HG03520 (cell line): ENCODE results near the gene KCND3.

Experiments
- ATAC-seq: cut with Tn5 transposase; IDR thresholded peaks from one replicate; pipeline ENCODE4 v1.9.1; 2021; ENCODE audit warnings: mild to moderate bottlenecking, moderate library complexity; ENCODE audit not compliant: unreplicated experiment

The KCND3 gene

DNA sequence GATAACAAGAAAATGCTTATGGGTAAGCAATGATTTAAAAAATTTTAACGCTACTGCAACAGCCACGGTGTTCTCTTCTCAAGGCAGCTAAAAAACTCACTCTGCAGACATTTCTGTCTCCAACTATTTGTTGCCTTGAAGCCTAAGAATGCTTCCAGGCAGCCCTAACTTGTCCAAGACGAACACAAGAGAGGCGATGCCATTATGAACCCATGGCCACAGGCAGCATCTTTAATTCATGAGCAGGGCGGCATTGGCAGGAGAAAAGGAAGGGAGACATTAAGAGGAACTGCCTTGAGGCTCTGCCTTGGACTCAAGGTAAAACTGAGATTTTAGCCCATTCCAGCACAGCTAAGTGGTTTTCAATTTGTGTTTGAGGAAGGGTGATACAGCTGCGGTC, 67.5 kb downstream of the KCND3 start:
- no peak for ATAC-seq

GRCh38 chr1:111920221-111921024, 69.0 kb downstream of the KCND3 start:
- no peak for ATAC-seq

GRCh38 chr1:111911776-111912515, 77.5 kb downstream of the KCND3 start:
- no peak for ATAC-seq

- ATAC-seq, result no peak
Measured at GRCh38 chr1:111911061-111911460, 78.4 kb downstream of the KCND3 start.

DNA sequence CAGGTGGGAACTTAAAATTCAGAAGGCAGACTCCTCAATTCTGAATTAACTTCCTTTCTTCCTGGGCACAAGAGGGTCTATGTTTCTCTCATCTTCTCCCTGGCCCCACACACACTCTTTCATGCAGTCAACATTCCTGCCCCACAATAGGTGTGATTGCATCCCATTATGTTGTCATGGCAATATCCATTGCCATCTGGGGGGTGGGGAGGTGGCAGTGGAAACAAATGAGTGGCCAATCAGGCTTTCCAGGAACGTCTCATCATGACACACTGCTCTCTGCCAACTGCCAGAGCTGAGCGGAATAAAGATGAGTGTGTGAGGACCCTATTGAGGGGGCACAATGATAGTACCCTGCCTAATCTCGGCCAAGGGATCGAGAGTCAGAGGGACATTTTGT, 80.4 kb downstream of the KCND3 start:
- ATAC-seq, result no peak

DNA sequence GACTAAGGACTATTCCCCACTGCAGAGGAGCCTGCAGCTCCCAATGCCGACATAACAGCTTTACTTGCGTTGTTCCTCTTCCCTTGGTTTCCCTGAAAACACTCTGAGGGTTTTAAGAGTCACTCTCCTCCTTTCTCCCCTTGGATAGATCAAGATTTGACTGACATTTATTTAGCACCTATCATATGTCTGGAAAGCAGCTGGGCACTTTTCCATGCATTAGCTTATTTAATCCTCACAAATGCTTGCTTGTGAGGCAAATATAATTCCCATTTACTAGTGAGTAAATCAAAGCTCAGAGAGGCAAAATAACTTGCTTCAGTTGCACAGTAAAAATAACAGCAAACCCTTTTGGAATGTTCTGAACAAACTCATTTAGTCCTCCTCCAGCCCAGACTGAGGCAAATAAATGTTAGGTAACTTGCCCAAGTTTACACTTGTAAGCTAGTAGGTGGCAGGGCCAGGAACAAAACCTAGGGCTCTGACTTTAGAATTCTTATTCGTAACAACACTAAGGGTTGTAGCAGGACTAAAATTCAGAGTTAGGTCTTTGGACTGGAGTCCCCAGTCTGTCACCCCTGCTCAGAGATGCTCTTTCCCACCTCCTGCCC, 81.4 kb downstream of the KCND3 start:
- ATAC-seq, result no peak

GRCh38 chr1:111907321-111907720, 82.1 kb downstream of the KCND3 start:
- ATAC-seq, result no peak

DNA sequence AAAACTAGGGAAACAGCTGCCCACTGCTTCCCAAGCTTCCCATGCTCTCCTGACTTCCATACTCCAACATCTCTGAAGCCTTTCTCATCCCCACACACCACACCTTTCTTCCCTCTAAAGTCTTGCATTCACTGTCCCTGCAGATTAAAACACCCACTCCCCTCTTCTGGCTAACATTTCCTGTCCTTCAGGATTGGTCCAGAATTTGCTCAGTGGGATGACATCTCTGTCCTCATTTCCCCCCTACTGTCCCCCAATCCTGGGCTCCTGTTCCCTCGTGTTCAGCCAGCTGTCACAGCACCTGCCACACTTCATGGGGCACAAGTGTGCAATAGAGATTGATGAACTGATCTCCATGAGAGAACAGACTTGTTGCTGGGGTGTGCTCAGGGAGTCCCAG, 82.7 kb downstream of the KCND3 start:
- no peak for ATAC-seq

- no peak for ATAC-seq
Measured at GRCh38 chr1:111906111-111906510, 83.4 kb downstream of the KCND3 start.

- ATAC-seq, result no peak
Measured at GRCh38 chr1:111904478-111905218, 84.8 kb downstream of the KCND3 start.

DNA sequence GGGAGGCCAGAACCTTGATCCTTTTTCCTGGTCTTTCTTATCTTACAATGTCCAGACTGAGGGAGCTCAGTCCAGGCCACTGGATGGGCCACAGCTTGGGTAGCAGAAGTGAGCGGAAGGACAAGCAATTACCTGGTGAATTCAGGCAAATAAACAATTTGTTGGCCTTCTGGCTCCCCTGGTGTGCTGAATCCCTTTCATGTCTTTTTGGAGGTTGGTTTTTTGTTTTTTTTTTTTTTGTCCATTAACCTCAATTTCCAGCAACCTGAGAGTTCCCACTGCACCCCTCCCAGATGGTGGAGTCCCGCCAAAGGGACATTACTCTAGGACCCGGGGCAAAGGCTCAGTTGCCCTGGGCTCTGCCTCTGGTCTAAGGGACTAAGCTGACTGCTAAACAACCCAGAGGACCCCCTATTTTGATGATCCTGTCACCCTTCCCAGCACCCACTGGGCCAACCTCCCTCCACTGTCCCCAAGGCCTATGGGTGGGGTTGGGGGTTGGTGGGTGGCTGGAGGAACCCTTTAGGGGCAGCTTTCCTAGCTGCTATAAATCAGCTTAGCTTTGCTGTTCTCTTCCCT, 85.5 kb downstream of the KCND3 start:
- ATAC-seq, result no peak

DNA sequence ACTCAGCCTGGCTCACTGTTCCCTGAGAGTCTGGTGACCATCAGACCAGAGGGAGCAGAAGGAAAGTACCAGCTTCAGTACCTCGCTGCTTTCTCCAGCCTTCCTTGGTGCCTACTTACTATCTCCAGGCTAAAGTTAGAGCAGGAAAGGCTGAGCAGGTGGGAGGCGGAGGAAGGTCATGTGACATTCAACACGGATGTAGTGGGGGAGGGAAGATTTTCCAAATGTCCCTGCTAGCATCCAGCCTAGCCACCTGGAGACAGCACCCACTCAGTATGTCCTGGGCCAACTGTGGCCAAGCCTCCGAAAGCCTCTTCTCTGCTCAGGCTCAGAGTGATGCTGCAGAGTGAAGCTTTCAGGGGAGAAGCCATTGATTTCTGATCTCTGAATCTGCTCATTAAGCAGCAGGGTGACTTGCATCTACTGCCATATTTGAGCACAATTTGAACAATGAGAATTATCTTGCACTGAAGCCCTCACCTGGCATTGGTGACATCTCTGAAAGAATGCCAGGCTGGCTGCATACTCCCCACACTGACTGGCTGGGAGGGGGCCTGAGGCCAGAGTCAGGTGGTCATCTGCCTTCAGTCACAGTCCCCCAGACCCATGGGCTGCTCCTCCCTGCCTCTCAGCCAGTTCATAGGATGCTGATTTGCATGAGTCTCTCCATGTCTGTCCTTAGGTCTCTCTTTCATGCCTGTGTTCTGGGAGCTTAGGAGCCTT, 86.2 kb downstream of the KCND3 start:
- ATAC-seq, result no peak

- no peak for ATAC-seq
Measured at GRCh38 chr1:111895469-111895868, 94.0 kb downstream of the KCND3 start.

DNA sequence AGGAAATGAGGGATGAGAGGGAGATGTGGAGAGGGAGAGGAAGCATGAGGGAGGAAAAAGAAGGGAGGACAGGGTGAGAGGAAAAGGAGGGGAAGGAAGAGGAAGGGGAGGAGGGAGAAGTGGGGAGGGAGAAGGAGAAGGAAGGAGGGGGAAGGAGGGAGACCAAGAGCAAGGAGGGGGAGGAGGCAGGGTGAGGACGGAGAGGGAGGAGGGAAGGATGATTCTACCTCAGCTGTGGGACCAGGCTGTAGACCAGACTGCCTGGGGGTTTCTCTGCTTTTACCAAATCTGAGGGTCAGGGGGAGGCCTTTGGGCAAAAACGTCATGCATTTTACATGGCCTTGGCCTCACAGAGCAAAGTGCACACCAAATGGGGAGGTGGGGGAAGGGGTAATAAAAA, 94.5 kb downstream of the KCND3 start:
- ATAC-seq, result no peak

DNA sequence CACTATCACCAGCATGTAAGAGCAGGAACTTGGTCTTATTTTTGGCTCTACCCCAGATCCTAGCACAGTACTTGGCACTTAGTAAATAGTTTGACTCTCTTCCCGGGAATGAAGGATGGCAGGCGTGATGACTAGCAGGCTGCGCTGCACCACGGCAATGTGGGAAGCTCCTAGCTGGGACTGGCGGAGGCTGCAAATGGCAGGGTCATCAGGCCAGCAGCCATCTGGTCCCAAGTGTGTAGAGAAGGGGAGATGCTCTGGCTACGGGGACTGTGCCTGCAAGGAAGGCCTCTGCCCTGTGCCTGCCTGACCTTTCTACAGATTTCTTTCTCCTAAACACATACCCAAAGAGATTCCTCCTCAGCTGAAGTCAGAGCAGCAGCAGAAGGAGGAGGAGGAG, 95.0 kb downstream of the KCND3 start:
- ATAC-seq, result no peak

GRCh38 chr1:111891566-111891965, 97.9 kb downstream of the KCND3 start:
- ATAC-seq, result no peak

DNA sequence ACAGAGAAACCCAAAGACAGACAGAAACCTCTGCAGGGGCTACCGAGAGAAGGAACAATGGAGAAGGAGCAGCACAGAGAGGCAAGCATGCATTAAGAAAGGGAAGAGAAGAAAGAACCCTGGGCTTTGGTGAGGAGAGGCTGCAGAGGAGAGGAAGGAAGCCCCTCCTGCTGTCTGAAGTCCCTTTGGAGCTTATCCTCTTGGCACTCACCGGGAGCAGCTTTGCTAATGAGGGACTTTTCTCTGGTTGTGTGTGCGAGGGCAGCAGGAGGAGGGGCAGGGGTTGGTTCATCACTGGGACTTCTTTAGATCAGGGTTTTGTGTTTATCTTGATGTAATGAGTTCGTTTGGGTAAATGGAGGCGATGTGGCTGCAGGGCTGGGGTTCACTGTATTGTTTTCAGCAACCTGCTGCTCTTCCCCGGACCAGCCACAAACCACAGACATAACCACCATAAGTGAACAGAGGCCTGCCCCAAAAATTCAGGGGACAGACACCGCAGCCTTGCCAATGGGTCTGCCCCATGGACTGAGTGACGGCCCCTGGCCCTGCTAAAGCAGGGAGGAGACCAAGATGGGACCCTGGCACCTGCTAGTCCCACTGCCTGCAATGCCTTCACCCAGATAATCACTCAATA, 100.6 kb downstream of the KCND3 start:
- ATAC-seq, result no peak

DNA sequence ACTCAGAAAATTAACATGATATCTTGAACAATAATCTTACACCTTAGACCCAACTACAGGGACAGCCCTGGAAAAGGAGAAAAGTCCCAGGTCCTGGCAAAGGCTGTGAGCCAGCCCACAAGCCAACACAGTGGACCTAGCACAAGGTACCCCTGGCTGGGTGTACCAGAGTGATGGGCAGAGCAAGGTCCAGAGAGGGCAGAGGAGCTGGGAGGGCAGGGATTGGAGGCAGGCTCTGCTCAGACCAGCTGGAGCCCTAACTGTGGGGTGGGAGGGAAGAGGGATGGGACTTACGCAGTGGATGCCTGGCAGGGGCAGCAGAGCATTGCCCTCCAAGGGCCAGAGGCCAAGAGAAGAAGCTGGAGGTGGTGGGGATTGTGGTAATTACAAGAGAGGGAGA, 101.6 kb downstream of the KCND3 start:
- ATAC-seq, result no peak

DNA sequence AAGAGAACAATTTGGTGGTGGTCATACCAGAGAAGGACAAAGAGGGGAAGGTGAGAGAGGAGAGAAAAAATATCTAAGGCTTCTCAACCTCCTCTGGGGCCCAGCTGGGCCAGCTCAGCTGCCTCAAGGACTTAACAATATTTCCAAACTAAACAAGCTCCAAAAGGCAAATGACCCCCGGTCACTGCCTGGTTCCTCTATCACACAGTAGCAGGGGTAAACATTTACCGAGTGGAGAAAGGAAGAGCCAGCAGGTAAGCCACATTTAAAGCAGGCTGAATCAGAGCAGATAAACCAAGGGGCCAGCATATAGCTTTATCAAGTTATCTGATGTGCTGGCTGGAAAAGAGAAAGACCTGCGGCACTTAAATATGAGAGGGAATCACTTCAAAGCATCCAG, 102.1 kb downstream of the KCND3 start:
- no peak for ATAC-seq

GRCh38 chr1:111886741-111887140, 102.7 kb downstream of the KCND3 start:
- no peak for ATAC-seq
